SK-N-SH (cell line): ENCODE results near the gene DDX31. TPM values are rescaled to one million over a fixed set of nuclear protein-coding genes. Genes with fewer than 3 reads are reported as not detected.

Source experiments
- CTCF ChIA-PET: fragments of 300-600, 350-600 bp; formaldehyde crosslinking; extraction: SDS; loops from one replicate; lab custom pipeline; 2021; lab: Yijun Ruan, JAX
- POLR2A ChIA-PET: fragments of 350-600 bp; sonication (Branson Sonifier 250); formaldehyde crosslinking; extraction: SDS; loops from one replicate; lab custom pipeline; 2020; ENCODE audit warnings: antibody characterized with exemption, inconsistent platforms; lab: Yijun Ruan, JAX
- DNase-seq: peaks from one replicate; pipeline ENCODE4 v3.0.0; 2012
- H2AFZ ChIP-seq: fragments of 200-600 bp; sonication (generic); 2 replicates; pipeline ENCODE4 v1.8.1; 2016; ENCODE audit warnings: antibody characterized with exemption, mild to moderate bottlenecking, low read depth
- H3F3A ChIP-seq: fragments of 200-600 bp; sonication (generic); replicated peaks from 2 replicates; pipeline ENCODE3; 2016; ENCODE audit warnings: antibody characterized with exemption, mild to moderate bottlenecking; ENCODE audit not compliant: insufficient read depth
- H3K27ac ChIP-seq, 2 experiments: fragments of 200-500 bp in 1 of 2; fragments of 200-600 bp in 1 of 2; sonication (Bioruptor generic) in 1 of 2; sonication (generic), shearing (Covaris generic) in 1 of 2; 2 replicates each; pipeline versions ENCODE4 v1.5.1 to v1.6.1; 2014 to 2016; ENCODE audit warnings: low read depth in 2 of 2, inconsistent platforms in 1 of 2, low read length in 1 of 2, mild to moderate bottlenecking in 1 of 2, mixed read lengths in 1 of 2
- H3K27me3 ChIP-seq: fragments of 200-600 bp; sonication (generic), shearing (Covaris generic); 2 replicates; pipeline ENCODE4 v1.6.1; 2016; ENCODE audit warnings: mixed run types; ENCODE audit not compliant: insufficient read depth
- H3K36me3 ChIP-seq, 2 experiments: fragments of 200-500 bp in 1 of 2; fragments of 200-600 bp in 1 of 2; sonication (Bioruptor generic) in 1 of 2; sonication (generic) in 1 of 2; replicated peaks in 1 of 2; 2 replicates each; pipeline versions ENCODE3 to v1.5.1; 2014 to 2016; ENCODE audit warnings: low read length in 1 of 2, mild to moderate bottlenecking in 1 of 2; ENCODE audit not compliant: insufficient read depth in 2 of 2, control insufficient read depth in 1 of 2
- H3K4me1 ChIP-seq, 2 experiments: fragments of 200-500 bp in 1 of 2; fragments of 200-600 bp in 1 of 2; sonication (Bioruptor generic) in 1 of 2; sonication (generic), shearing (Covaris generic) in 1 of 2; 2 replicates each; pipeline versions ENCODE4 v1.5.1 to v1.6.1; 2014 to 2016; ENCODE audit warnings: low read depth in 1 of 2, low read length in 1 of 2, mixed run types in 1 of 2; ENCODE audit not compliant: insufficient read depth in 2 of 2, control insufficient read depth in 1 of 2
- H3K4me2 ChIP-seq: fragments of 200-600 bp; sonication (generic), shearing (Covaris generic); 2 replicates; pipeline ENCODE4 v1.6.1; 2017; ENCODE audit warnings: mixed run types
- H3K4me3 ChIP-seq, 2 experiments: fragments of 200-500 bp in 1 of 2; fragments of 200-600 bp in 1 of 2; sonication (Bioruptor generic) in 1 of 2; sonication (generic), shearing (Covaris generic) in 1 of 2; 2 replicates each; pipeline versions ENCODE4 v1.5.1 to v1.8.1; 2014 to 2016; ENCODE audit warnings: low read depth in 2 of 2, inconsistent platforms in 1 of 2, low read length in 1 of 2, mild to moderate bottlenecking in 1 of 2, mixed read lengths in 1 of 2, moderate library complexity in 1 of 2
- H3K79me2 ChIP-seq: fragments of 200-600 bp; sonication (generic); 2 replicates; pipeline ENCODE4 v1.8.1; 2017; ENCODE audit warnings: mild to moderate bottlenecking; ENCODE audit not compliant: insufficient read depth
- H3K9ac ChIP-seq: fragments of 200-600 bp; sonication (generic); 2 replicates; pipeline ENCODE4 v1.6.1; 2017; ENCODE audit warnings: mixed run types
- H3K9me2 ChIP-seq: fragments of 200-600 bp; sonication (generic); 2 replicates; pipeline ENCODE4 v1.6.1; 2017; ENCODE audit warnings: mixed run types
- H3K9me3 ChIP-seq: fragments of 200-600 bp; sonication (generic); 2 replicates; pipeline ENCODE4 v1.6.1; 2017; ENCODE audit warnings: mixed run types, mild to moderate bottlenecking, moderate library complexity
- H4K20me1 ChIP-seq: fragments of 200-600 bp; sonication (generic); 2 replicates; pipeline ENCODE4 v1.6.1; 2017; ENCODE audit warnings: mild to moderate bottlenecking, mixed run types; ENCODE audit not compliant: insufficient read depth
- CHD2 ChIP-seq: fragments of 150-350 bp; IDR thresholded peaks from 2 replicates; pipeline ENCODE4 v1.6.1; 2018; ENCODE audit warnings: low read length; ENCODE audit not compliant: partially characterized antibody
- ELF1 ChIP-seq: IDR thresholded peaks from 2 replicates; pipeline ENCODE4 v1.4.0; 2012
- EP300 ChIP-seq, 2 experiments: IDR thresholded peaks; 2 replicates each; pipeline versions ENCODE4 v1.4.0 to v1.6.1; 2012; ENCODE audit warnings: borderline replicate concordance in 1 of 2, low read depth in 1 of 2, low read length in 1 of 2
- GABPA ChIP-seq: IDR thresholded peaks from 2 replicates; pipeline ENCODE4 v1.4.0; 2012; ENCODE audit warnings: low read depth, mild to moderate bottlenecking
- JUND ChIP-seq: IDR thresholded peaks from 2 replicates; pipeline ENCODE4 v1.4.0; 2012
- MXI1 ChIP-seq: IDR thresholded peaks from 2 replicates; pipeline ENCODE4 v1.6.1; 2012; ENCODE audit warnings: mild to moderate bottlenecking, low read depth, low read length, improper control_type of control experiment
- POLR2AphosphoS5 ChIP-seq: IDR thresholded peaks from 2 replicates; pipeline ENCODE4 v1.6.1; 2012; ENCODE audit warnings: low read depth, low read length
- RAD21 ChIP-seq: IDR thresholded peaks from 2 replicates; pipeline ENCODE4 v1.6.1; 2012; ENCODE audit warnings: mild to moderate bottlenecking, low read length
- RCOR1 ChIP-seq: fragments of 150-350 bp; IDR thresholded peaks from 2 replicates; pipeline ENCODE4 v1.6.1; 2017; ENCODE audit warnings: antibody characterized with exemption, low read length
- RFX5 ChIP-seq: IDR thresholded peaks from 2 replicates; pipeline ENCODE4 v1.6.1; 2012; ENCODE audit warnings: mild to moderate bottlenecking, improper control_type of control experiment, low read length
- SIN3A ChIP-seq: IDR thresholded peaks from 2 replicates; pipeline ENCODE4 v1.6.1; 2012; ENCODE audit warnings: low read depth, mild to moderate bottlenecking, low read length, moderate library complexity, borderline replicate concordance
- SMC3 ChIP-seq: IDR thresholded peaks from 2 replicates; pipeline ENCODE4 v1.6.1; 2012; ENCODE audit warnings: low read depth, low read length, improper control_type of control experiment
- TAF1 ChIP-seq: IDR thresholded peaks from 2 replicates; pipeline ENCODE4 v1.6.1; 2012; ENCODE audit warnings: low read depth, mild to moderate bottlenecking, low read length, moderate library complexity, borderline replicate concordance
- WGBS: methylation state at CpG from one replicate; pipeline ENCODE4 v1.1.6; 2017; ENCODE audit warnings: low lambda C conversion rate; 5-methylcytosine and 5-hydroxymethylcytosine counted together
- polyA plus RNA-seq, 3 experiments: library from polyadenylated mRNA; depleted of rRNA; stranded (reverse); fragments of >200 nt; gene quantifications; 2 replicates each; pipeline ENCODE4 v1.2.3, GENCODE V29; 2012
- TF ChIP-seq, protein P1 (sequence below): fragments of 150-350 bp; IDR thresholded peaks from 2 replicates; pipeline ENCODE4 v1.6.1; 2017; ENCODE audit warnings: antibody characterized with exemption, low read length, low read depth, borderline replicate concordance
- TF ChIP-seq, protein P2 (sequence below): IDR thresholded peaks from 2 replicates; pipeline ENCODE4 v1.6.1; 2012; ENCODE audit warnings: mild to moderate bottlenecking, low read depth, low read length, moderate library complexity
- TF ChIP-seq, protein P3 (sequence below): IDR thresholded peaks from 2 replicates; pipeline ENCODE4 v1.4.0; 2012; ENCODE audit warnings: low read depth, borderline replicate concordance
- TF ChIP-seq, protein P4 (sequence below): IDR thresholded peaks from 2 replicates; pipeline ENCODE4 v1.4.0; 2012; ENCODE audit warnings: low read depth

The DDX31 gene
- polyA plus RNA-seq, 1 of the 3 experiments (the other 2 are of a cell fraction), result 13.9 TPM

DNA sequence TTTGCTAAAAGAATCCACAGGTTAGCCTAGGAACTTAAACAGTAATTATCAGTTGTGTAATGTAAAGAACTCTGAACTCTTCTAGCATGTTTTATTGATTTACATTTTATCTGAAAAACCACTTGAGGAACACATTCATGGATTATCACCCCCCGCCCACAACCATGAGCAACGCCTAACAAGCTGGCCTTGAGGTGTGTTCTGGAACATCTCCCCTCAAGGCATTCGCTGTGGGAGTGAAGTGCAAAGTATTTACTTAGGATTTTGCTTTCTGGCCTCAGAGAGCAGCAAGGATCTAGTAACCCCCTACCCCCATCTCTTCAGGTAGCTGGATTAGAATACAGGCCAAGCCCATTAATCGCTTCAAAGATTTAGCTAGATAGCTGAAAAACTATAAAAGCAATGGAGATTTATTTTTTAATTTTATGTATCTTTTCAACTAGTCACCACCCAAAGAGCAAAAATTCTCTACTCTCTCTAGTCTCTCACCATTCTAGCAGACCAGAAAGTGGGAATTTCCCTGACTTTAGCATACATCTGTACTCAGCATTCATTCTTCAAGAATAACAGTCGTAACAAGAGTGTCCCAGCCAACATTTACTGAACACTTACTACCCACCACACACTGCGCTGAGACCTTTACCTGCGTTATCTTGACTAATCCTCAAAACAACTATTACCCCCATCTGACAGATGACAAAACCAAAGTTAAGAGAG is 37.2 kb downstream of the DDX31 start:
- Histone ChIP-seq H3K27me3 (no peaks in the 10 kb centered on the region), H4K20me1 (peaks cover 3% of the 10 kb centered on the region; the same call in 1 of the 2 replicates), H3K27ac (no peak overlapping the region), H3K4me3 (no peak overlapping the region), H2AFZ (no peak overlapping the region), H3K9me2 (no peaks in the 10 kb centered on the region), H3K9me3 (no peaks in the 10 kb centered on the region), H3K79me2 (no peaks in the 10 kb centered on the region), H3K4me2 (no peak overlapping the region), H3F3A (peaks cover 6% of the 10 kb centered on the region), H3K4me1 (no peaks in the 10 kb centered on the region), H3K9ac (no peak overlapping the region), H3K36me3 (peaks cover 44 to 72% of the 10 kb centered on the region in 2 experiments)
- WGBS, result 99% methylated on average over 7 of the region's 7 CpGs
- DNase-seq, result no peak
- TF ChIP-seq GABPA (no peak), ELF1 (no peak), RAD21 (no peak), SMC3 (no peak), MXI1 (no peak), RCOR1 (no peak), TAF1 (no peak), RFX5 (no peak), CHD2 (no peak), POLR2AphosphoS5 (no peak), EP300 (IDR thresholded peaks at IDR 0.05; ENCODE audit: borderline replicate concordance in 1 of 2, low read depth in 1 of 2, low read length in 1 of 2) (no peak), SIN3A (no peak), JUND (no peak)
- TF ChIP-seq, protein P1, sequence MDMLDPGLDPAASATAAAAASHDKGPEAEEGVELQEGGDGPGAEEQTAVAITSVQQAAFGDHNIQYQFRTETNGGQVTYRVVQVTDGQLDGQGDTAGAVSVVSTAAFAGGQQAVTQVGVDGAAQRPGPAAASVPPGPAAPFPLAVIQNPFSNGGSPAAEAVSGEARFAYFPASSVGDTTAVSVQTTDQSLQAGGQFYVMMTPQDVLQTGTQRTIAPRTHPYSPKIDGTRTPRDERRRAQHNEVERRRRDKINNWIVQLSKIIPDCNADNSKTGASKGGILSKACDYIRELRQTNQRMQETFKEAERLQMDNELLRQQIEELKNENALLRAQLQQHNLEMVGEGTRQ, result no peak
- TF ChIP-seq, protein P2, sequence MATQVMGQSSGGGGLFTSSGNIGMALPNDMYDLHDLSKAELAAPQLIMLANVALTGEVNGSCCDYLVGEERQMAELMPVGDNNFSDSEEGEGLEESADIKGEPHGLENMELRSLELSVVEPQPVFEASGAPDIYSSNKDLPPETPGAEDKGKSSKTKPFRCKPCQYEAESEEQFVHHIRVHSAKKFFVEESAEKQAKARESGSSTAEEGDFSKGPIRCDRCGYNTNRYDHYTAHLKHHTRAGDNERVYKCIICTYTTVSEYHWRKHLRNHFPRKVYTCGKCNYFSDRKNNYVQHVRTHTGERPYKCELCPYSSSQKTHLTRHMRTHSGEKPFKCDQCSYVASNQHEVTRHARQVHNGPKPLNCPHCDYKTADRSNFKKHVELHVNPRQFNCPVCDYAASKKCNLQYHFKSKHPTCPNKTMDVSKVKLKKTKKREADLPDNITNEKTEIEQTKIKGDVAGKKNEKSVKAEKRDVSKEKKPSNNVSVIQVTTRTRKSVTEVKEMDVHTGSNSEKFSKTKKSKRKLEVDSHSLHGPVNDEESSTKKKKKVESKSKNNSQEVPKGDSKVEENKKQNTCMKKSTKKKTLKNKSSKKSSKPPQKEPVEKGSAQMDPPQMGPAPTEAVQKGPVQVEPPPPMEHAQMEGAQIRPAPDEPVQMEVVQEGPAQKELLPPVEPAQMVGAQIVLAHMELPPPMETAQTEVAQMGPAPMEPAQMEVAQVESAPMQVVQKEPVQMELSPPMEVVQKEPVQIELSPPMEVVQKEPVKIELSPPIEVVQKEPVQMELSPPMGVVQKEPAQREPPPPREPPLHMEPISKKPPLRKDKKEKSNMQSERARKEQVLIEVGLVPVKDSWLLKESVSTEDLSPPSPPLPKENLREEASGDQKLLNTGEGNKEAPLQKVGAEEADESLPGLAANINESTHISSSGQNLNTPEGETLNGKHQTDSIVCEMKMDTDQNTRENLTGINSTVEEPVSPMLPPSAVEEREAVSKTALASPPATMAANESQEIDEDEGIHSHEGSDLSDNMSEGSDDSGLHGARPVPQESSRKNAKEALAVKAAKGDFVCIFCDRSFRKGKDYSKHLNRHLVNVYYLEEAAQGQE, result no peak
- TF ChIP-seq, protein P3, sequence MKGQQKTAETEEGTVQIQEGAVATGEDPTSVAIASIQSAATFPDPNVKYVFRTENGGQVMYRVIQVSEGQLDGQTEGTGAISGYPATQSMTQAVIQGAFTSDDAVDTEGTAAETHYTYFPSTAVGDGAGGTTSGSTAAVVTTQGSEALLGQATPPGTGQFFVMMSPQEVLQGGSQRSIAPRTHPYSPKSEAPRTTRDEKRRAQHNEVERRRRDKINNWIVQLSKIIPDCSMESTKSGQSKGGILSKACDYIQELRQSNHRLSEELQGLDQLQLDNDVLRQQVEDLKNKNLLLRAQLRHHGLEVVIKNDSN, result no peak
- TF ChIP-seq, protein P4, sequence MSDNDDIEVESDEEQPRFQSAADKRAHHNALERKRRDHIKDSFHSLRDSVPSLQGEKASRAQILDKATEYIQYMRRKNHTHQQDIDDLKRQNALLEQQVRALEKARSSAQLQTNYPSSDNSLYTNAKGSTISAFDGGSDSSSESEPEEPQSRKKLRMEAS, result no peak
- ChIA-PET POLR2A (no interaction called here), CTCF (interaction anchor here (1.1 to 1.6 kb wide), 2 partner anchors 12 to 167 kb away, joined by 4 read pairs; no protein-coding TSS in a partner anchor)
